Fibroblast of skin of scalp (primary cell): ENCODE results near the gene BTBD17.
A peak's percentile ranks its signal among the peaks of the same experiment; 100 is the strongest.

Source experiments
- DNase-seq: peaks from one replicate; pipeline ENCODE4 v3.0.0-alpha.2; 2013

Gene BTBD17

DNA sequence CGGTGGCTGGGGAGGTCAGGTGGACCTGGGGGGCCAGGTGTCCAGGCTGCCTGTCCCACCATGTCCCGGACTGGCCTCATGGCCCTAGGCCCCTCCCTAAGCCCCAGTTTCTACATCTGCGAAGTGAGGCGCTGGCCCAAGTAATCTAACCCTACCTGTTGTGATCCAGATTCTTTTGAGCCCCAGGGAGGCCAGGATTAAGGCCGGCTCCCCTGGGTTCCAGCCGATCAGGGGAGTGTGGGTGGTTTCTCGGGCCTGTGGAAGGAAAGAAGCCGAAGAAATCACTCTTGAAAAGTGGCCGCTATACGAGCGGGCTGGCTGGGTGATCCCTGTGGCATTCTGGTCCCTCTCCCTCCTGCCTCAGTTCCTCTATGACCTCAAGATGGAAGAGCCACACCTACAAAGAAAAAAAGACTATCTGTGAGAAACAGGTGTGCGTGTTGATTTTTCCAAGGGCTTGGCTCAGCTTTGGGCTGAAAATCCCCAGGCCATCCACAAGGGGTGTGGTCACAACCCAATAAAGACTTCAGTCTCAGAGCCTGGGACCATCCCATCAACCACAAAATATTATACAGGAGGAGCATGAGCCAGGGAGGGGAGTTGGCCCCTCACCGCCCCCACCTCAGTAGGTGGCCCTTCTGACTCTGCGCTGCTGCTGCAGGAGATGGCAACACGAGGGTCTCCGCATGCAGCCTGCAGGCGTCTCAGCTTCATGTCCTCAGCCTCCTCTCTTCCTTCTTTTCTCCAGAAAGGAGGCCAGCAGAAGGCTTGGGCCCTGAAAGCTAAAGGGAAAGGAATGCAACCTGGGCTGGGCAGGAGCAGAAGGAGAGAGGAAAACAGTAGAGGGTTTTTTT lies 25.9 kb upstream of the BTBD17 start:
- DNase-seq = no peak

DNA sequence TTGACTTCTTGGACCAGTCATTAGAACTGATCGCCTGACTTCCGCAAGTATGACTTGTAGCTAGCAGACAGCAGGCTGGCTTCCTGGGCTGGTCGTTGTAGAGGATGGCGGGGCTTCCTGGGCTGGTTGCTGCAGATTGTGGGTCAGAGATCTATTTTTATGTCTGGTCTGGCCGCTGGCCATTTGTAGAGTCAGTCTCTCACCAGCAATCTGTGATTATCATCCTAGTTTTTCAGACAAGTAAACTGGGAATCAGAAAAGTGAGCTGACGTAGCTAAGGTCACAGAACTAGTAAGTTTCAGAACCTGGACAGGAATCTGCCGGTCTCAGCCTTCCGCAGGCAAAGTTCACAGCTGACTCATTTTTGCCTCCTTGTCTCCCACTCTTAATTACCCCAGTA lies 24.7 kb upstream of the BTBD17 start:
- DNase-seq = no peak

DNA sequence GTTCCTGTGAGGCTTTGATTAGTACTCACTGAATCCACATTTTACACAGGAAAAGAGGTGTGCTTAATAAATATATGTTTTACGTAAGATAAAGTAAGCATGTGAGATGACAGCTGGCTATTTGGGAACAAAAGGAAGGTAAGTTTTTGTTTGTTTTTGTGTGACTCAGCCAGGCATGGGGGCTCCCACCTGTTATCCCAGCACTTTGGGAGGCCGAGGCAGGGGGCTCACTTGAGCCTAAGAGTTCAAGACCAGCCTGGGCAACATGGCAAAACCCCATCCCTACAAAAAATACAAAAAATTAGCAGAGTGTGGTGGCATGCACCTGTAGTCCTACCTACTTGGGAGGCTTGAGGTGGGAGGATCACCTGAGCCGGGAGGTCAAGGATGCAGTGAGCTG lies 23.5 kb upstream of the BTBD17 start:
- DNase-seq = no peak

DNA sequence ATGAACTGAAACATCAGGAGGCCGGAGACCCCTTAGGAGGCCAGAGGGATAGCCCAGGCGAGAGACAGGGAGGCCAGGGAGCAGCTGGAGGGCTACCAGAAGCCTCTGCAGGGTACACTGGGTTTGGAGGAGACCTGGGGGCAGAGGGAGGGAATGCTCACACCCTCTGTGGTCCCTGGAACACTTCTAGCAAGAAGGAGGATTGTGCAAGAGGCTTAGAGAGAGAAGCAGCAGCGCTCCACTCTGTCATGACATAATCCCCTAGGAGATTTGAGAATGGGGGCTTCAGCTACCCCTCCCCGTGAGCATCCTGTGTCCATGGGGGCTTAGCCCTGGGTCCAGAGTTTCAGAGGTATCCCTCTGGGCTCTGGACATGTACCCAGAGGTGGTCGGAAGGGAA lies 21.5 kb upstream of the BTBD17 start:
- DNase-seq = no peak

DNA sequence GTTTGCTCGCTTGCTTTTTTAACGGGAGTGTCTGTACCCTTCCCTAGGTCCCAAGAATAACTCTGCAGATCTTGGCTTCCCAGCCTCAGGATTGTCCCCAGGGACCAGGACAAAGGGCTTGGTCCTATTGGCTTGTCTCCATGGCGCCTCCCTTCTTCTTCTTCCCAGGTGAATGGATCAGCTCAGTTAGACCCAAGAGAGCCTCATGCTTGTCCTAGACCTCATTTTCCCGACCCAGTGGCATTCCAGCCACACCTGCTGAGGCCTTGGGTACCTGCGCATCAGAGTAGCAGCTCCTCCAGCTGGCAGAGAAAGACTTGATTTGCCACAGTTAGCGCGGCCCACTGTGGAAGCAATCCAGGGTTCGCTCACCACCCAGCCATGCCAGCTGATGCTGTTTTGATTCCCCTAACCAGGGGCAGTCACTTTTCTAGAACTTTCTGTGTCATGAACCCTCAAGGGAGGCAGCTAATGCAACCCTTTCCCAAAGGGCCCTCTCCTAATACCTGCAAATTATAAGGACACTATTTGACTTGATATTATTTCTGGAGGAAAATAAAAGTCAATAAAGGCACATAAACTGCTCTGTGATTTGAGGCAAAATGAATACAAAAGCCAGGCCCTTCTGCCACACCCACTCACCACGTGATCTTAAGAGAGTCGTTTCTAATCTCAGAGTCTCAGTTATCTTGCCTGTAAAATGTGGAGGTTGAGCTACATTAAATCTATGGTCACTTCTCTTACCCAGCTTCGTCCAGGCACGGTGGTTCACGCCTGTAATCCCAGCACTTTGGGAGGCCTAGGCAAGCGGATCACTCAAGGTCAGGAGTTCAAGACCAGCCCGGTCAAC lies 19.5 kb upstream of the BTBD17 start:
- no peak for DNase-seq

DNA sequence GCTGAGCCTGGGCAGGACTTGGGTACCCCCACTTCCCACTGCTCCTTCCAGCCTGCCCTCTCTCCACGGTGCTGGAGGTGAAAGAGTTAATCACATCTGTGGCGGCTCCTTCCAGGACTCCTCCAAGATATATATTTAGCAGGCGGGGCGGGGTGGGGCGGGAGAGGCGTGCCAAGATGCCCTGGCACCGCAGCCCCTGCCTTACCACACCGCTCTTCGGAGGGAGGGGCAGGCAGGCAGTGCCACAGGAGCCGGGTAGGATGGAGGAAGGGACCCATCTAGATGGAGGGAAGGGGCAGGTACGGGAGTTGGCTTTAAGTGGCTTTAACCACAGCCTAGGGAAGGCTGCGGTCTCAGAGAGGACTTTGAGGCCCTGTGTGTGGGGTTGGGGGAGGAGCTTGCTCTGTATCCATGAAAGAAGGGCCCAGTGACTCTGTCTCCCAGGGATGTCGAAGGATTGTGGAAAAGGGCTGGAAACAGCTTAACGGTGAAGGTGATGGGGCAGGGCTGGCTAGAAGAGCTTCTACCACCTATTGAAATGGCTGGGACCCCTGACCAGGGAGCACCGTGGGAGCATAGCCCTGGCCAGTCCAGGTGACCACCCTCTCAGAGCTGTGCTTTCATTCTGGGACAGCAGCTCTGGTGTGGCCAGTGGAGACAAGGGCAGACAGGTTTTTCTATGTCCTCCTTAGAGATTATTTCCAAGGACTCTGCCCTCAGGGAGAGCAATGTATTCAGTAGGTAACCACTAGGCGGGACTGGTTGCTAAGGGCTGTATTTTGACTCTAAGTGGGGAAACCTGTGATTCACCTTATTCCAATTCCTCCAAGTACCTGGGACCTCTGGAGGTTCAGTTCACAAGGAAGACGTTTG lies 18.7 kb upstream of the BTBD17 start:
- no peak for DNase-seq

DNA sequence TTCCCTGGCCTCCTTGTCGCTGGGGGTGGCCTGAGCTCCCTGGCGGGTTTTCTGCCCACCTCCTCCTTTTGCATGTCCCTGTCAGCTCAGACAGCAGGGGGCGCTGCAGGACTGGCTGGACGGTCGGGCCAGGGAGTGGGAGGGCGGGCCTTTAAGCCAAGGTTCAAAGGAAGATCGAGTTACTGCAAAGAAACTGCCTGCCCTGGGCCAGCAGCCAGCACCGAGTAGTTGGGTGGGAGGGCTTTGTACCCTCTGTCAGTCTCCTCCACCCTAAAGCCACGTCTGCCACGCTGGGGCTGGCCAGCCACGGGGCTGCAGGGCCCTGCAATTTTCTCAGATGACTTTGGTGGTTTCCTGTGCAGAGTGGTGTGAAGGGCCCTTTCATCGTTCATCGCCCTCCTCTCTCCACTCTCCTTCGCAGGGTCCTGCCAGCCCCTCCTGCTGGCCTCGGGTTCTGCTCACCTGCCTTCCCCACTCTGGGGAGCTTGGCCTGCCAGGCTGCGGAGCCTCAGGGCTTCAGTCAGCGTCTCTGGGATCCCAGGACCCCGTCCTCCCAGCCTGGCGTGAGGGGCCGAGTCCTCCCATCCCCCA lies 17.9 kb upstream of the BTBD17 start:
- DNase-seq = peak; percentile 79

DNA sequence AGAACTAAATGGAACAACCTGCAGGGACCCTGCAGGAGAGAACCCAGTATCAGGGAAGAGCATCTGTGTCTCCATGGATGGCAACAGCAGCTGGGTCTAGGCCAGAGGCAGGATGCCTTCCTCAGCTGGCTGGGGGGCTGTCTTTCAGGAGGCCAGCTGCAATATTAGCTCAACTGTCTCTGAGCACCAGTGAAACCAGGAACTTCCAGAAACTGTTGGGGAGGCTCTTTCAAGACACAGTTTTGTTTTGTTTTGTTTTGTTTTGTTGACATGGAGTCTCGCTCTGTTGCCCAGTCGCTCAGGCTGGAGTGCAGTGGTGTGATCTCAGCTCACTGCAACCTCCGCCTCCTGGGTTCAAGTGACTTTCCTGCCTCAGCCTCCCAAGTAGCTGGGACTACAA lies 13.2 kb upstream of the BTBD17 start:
- no peak for DNase-seq

DNA sequence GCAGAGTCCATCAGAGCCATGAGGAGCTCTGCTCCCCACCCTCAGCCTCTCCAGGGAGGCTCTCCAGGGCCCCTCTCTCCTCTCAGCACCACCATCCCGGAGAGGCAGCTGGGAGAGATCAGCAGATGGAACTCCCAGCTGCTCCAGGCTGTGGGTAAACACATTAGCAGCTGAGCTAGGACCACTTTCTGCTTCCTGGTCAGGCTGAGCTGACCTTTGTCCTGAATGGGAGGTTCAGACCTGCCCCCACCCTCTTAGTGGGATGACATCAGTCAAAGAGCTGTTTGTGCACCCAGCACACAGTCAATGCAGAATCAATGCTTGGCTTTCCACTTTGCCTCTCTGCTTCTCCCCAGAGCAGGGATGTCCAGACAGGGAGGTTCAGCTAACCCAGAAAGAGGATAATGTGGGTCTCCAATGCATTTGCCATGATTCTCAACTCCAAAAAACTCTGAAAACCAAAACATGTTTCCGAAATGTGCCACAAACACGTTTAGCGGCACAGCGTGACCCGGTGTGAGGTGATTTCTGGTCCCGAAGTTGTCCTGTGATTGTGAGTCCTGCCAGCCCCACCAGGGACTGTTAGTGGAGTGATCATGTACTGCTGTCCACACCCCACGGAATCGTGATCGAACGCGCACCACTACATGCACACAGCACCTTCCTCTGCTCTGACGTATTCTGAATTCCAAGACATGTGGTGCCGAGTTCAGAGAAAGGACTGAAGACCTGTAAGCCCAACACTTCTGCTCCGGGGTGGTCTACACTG lies 12.4 kb upstream of the BTBD17 start:
- no peak for DNase-seq

DNA sequence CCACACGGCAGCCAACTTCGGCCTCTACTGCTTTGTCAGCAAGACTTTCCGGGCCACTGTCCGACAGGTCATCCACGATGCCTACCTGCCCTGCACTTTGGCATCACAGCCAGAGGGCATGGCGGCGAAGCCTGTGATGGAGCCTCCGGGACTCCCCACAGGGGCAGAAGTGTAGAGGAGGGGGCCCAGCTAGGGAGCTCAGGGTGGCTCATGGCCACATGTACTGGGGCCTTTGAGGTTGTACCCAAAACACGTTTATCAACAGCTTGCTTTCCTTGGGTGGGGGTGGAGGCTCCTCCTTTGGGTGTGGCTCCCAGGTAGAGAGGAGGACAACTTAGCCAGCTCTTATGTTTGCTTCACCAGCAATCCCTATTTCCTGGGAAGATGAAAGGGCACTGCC lies 10.8 kb upstream of the BTBD17 start:
- no peak for DNase-seq

DNA sequence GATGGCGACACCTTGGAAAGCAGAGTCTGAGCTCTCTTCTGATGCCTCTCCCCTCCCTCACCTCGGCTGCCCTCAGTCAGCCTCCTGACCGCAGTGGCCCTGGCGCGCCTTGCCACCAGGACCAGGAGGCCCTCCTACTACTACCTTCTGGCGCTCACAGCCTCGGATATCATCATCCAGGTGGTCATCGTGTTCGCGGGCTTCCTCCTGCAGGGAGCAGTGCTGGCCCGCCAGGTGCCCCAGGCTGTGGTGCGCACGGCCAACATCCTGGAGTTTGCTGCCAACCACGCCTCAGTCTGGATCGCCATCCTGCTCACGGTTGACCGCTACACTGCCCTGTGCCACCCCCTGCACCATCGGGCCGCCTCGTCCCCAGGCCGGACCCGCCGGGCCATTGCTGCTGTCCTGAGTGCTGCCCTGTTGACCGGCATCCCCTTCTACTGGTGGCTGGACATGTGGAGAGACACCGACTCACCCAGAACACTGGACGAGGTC lies 10.0 kb upstream of the BTBD17 start:
- DNase-seq = no peak

DNA sequence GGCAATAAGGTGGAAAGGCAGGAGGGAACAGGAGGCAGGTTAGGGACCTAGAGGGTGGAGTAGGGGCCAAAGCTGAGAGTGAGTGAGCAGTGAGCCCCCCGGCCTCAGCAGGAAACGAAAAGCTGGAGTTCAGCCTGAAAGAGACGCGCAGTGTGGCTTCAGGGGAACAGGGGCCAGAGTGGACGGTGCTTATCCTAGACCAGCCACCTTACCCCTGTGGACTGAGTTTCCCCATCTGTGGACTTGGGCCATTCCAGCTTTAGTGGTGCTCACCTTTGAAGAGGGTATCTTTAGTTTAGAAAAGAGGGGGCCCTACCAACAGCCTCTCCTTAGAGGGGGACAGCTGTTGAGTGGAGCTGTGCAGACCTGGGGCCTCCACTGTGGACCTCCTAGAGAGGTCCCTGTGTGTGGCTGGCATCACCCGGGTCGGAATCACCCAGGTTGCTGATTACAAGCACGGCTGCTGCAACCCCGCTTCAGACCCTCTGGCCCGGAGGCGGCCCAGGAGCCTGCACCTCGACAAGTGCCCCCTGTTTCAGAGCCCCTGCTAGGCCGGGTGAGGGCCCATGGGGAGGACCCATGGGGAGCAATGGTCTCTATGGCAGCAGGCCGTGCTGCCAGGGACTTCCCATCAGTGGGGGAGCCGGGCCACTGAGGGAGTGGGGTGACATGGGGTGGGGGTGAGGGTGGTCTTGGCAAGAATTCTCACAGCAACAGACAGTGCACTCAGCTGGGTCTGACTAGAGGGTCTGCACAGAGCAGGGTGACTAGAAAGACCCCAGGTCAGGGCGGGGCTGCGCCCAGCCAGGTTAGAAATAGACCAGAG lies 8.2 kb upstream of the BTBD17 start:
- no peak for DNase-seq

DNA sequence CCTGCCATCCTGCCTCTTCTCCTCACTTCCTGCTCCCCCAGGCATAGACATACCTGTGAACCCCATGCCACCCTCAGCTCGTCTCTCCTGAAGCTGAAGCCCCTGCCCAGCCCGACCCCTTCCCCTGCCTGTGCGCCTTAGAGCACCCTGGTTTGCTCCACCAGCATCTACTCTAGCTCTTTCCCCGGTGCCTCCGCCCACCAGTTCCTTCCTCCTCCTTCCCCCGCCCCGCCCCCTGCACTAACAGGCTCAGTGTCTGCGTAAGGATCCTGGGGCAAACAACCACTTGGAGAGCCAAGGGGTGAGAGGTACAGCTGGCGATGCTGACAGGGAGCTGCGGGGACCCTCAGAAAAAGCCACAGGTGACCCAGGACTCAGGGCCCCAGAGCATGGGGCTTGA lies 7.6 kb upstream of the BTBD17 start:
- DNase-seq = no peak

DNA sequence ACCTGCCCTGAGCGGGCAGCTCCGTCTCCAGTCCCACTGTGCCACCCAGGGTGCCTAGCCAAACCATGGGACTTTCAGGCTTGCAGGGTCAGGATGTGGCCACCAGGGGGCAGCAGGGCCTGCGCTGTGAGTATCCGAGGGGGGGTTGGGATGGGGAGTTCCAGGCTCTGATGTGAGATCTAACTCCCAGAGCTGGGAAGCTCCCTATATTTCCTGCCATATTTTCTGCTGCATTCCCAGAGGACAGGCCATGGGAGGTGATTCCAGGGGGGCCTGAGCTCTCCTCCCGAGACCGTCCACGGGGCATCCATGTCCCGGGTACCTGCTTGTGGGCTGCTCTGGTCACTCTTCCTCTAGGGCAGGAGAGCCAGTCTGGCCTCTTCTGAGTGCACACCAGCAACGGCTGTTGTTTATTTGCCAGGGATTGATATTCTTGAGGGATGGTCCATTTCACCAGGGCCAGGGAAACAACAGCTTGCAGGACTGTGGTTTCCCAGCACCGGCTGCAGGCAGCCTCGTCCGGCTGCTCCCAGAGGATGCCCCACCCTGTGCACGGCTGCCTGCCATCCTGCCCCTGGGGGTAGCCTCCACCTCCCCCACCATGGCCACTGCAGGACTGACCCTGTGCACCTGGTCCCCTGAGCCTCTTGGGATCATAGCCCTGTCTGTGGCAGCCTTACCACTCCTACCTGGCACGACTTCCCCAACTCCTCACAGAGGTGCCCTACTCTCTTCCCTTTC lies 6.8 kb upstream of the BTBD17 start:
- DNase-seq = peak; percentile 65

DNA sequence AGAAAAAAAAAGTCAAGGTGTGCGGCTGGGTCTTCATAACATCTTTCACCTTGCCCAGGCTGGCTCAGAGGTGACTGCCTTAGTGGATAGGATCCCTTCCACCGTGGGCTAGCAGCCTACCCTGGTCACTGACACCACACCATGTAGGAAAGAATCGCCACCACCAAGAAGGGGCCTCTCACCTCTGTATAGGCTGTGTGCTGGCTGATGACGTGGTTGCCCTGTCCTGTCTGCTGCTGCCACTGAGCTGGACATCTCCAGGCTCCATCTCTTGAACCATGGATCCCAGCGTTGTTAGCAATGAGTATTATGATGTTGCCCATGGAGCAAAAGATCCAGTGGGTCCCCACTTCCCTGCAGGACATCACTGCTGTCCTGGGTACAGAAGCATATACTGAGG lies 5.5 kb upstream of the BTBD17 start, which contains the start of gene GPR142:
GPR142 (plus strand) TSS at position 301 of the 400 bp plus-strand sequence. CDS start 2,035 bp downstream, outside the sequence.
- DNase-seq = no peak

DNA sequence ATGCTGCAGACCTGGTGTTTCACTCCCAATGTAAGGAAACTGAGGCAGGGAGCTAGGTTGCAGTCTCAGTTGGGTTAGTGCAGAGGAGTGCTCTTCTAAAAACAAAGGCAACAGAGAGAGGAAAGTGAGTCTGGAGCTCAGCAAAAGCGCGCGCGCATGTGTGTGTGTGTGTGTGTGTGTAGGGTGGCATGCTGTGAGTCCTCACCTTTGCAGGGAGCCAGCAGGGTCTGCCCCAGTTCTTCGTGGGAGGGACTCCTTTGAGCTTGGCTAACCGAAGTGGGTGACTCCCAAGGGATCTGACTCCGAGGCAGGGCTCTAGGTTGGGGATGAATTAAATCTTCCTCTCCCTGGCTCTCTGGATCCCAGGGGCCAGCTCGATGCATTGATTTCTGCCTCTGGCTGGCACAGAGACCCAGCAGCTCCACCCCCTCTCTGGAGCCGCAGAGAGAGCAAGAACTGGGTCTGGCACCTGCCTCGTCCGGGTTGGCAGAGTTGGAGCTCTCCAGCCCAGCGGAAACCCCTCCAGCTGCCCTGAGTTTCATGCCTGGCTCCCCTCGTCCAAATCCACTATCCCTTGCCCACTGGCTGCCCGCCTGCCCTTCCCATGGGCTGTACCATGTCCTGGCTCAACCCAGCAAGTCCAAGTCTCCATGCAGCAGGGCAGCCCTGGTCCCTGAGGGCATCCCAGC lies 1.3 kb upstream of the BTBD17 start:
- DNase-seq = no peak

DNA sequence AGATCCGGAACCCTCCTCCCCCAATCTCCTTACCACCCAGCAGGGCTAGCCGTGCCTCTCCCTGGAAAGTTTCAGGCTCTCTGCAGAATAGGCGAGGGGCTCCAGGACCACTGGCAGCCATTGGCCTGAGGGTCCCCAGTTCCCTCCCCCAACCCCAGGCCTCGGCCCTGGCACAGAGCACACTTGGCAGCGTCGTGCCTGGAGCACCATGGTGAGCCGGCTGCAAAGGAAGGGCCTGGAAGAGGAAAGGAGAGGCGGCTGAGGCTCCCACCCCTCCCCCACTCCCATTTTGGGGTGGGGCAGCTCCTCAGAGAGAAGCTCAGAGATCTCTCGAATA lies 369 bp upstream of the BTBD17 start:
- DNase-seq = no peak

DNA sequence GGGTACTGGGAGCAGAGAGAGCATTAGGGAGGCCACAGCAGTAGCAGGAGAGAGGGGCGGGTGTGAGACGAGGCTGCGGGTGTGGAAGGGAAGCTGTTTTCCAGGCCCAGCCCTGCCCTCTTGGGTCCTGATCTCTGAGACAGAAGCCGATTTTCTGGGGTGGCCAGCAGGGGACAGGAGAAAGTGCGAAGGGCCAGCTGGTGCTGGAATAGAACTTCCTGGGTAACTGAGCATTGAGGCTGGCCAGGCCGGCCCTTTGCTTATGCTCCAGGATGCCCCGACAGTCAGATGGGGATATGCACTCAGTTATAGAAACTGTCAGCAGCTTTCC lies 804 bp downstream of the BTBD17 start:
- DNase-seq = no peak

DNA sequence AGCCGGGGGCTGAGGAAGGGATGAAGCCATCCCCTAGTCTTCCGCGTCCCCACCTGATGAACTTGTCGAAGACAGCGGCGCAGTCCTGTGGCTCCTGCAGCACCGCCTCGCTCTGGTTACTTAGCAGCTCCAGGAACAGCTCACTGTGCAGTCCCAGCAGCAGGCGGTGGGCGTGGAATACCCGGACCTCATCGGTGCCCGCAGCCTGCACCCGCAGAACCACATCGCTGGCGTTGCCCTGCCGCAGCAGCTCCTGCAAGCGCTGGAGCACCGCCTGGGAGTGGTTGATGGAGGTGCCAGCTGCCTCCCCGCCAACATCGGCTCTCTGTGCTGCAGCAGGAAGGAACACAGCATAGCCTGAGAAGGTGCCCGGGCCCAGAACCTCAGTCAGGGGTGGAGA lies 1.8 kb downstream of the BTBD17 start:
- no peak for DNase-seq
